ENCODE measurements around the gene MERTK.
"Not testable (repeated sequence)": the region's sequence is repeated elsewhere in the genome, so short reads cannot be mapped to it uniquely, and the experiment has no call there.

Gene MERTK

GRCh38 chr2:111930875-111931274 is 32.5 kb downstream of the MERTK start:
- no peak for TF ChIP-seq CTCF (IDR thresholded peaks at IDR 0.05; ENCODE audit: insufficient read depth, missing control alignments)

GRCh38 chr2:111932841-111933291 is 34.5 kb downstream of the MERTK start:
- no peak for TF ChIP-seq CTCF (IDR thresholded peaks at IDR 0.05; ENCODE audit: insufficient read depth, missing control alignments)
- no peak for DNase-seq (ENCODE audit: insufficient read length, low spot score)
- FAIRE-seq, result no peak

More at GRCh38 chr2:111930875-111931274, 32.5 kb downstream of the MERTK start:
- no peak for DNase-seq (ENCODE audit: insufficient read length, low spot score)
- no peak for FAIRE-seq

- FAIRE-seq; DNase-seq (ENCODE audit: insufficient read length, low spot score): not testable (repeated sequence)
These were observed 35.5 kb downstream of the MERTK start for GRCh38 chr2:111933900-111934299.

GRCh38 chr2:111936881-111937280 is 38.5 kb downstream of the MERTK start:
- no peak for TF ChIP-seq CTCF (IDR thresholded peaks at IDR 0.05; ENCODE audit: insufficient read depth, missing control alignments)
- no peak for DNase-seq (ENCODE audit: insufficient read length, low spot score)
- FAIRE-seq, result no peak

GRCh38 chr2:111938392-111938791 is 40.0 kb downstream of the MERTK start:
- no peak for FAIRE-seq
- no peak for TF ChIP-seq CTCF (IDR thresholded peaks at IDR 0.05; ENCODE audit: insufficient read depth, missing control alignments)
- DNase-seq (ENCODE audit: insufficient read length, low spot score), result no peak

- DNase-seq (ENCODE audit: insufficient read length, low spot score) (no peak), FAIRE-seq (no peak)
- TF ChIP-seq CTCF (IDR thresholded peaks at IDR 0.05; ENCODE audit: insufficient read depth, missing control alignments), result no peak
These were observed 42.2 kb downstream of the MERTK start for GRCh38 chr2:111940333-111941196.

GRCh38 chr2:111941531-111941930 is 43.1 kb downstream of the MERTK start:
- FAIRE-seq, result no peak
- DNase-seq (ENCODE audit: insufficient read length, low spot score), result no peak
- TF ChIP-seq CTCF (IDR thresholded peaks at IDR 0.05; ENCODE audit: insufficient read depth, missing control alignments), result no peak

Measured in D721Med (cell line).